ENCODE results near the gene AATK. TPM values are rescaled to one million over a fixed set of nuclear protein-coding genes. Genes with fewer than 3 reads are reported as not detected.

The AATK gene
- total and polyA plus RNA-seq, 2 of the 13 experiments (the other 11 are each of a cell fraction or from before 2014, with no cell fraction given), result 2.9 to 8.4 TPM

DNA sequence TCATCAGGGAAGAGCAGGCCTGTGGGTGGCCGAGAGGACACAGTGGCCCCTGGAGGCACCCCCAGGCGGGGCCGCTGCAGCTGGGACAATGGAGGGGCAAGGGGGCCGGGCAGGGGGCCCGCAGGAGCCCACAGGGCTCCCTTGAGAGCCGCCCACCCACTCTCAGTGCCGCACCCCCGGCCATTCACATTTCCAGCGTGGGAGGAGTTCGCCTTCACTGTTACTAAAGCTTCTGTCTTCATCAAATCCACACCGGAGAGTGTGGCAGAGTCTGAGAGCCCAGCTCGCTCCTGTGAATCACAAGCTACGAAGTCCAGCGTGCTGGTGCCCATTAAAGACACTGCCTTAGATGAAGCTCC is 21.6 kb downstream of the AATK start:
- ATAC-seq, result no peak
- Histone ChIP-seq H2AFZ (ENCODE audit: low read length) (no peak overlapping the region), H3K27ac (ENCODE audit: extremely low read length, insufficient read depth, low read length) (no peak overlapping the region), H3K27me3 (ENCODE audit: control insufficient read depth in 1 of 2, insufficient read depth in 2 of 2, low read length in 2 of 2) (no peaks in the 10 kb centered on the region), H3K4me2 (ENCODE audit: low read depth, low read length) (no peak overlapping the region), H3K79me2 (ENCODE audit: insufficient read depth, low read length) (no peaks in the 10 kb centered on the region), H3K4me3 (replicated peaks in 1 of 3; ENCODE audit: insufficient read depth in 1 of 3, low read depth in 2 of 3, low read length in 3 of 3) (no peak overlapping the region; a peak in 1 of 6 replicates), H3K9ac (ENCODE audit: insufficient read depth, low read depth, low read length) (no peak overlapping the region), H3K36me3 (replicated peaks in 1 of 2; ENCODE audit: control insufficient read depth in 1 of 2, insufficient read depth in 2 of 2, low read length in 2 of 2) (no peaks in the 10 kb centered on the region), H3K9me3 (ENCODE audit: low read length) (no peaks in the 10 kb centered on the region), H4K20me1 (ENCODE audit: insufficient read depth, low read length) (no peaks in the 10 kb centered on the region), H3K4me1 (ENCODE audit: insufficient read depth, low read length) (peaks cover 31% of the 10 kb centered on the region)
- in situ Hi-C loops (cut with HindIII; ENCODE audit: extremely low pct_ligation_motif_present, low pct_unique_long_range_greater_than_20kb), result loop anchor here (5.0 kb wide), 2 partner anchors 48 to 83 kb away; no protein-coding TSS in a partner anchor
- CTCF ChIA-PET (ENCODE audit: low intra/inter-chr PET ratio, low total read pairs), result interaction anchor here (1.7 to 2.1 kb wide), 2 partner anchors 45 to 97 kb away, joined by 5 to 6 read pairs; no protein-coding TSS in a partner anchor
- no peak for TF ChIP-seq MAFK (conservative IDR thresholded peaks at IDR 0.05 in 1 of 2, IDR thresholded peaks at IDR 0.05 in 1 of 2; ENCODE audit: low read length in 2 of 2)
- TF ChIP-seq ETV6 (CRISPR knock-in tag; conservative IDR thresholded peaks at IDR 0.05), result no peak
- no peak for TF ChIP-seq FOXA3 (CRISPR knock-in tag; IDR thresholded peaks at IDR 0.05)
- TF ChIP-seq ZNF34 (CRISPR knock-in tag; IDR thresholded peaks at IDR 0.05; ENCODE audit: borderline replicate concordance), result no peak
- no peak for TF ChIP-seq CREBL2 (CRISPR knock-in tag; IDR thresholded peaks at IDR 0.05; ENCODE audit: borderline replicate concordance)
- no peak for TF ChIP-seq ARNTL (CRISPR knock-in tag; IDR thresholded peaks at IDR 0.05)
- TF ChIP-seq TEF (CRISPR knock-in tag; IDR thresholded peaks at IDR 0.05), result no peak
- no peak for DNase-seq (ENCODE audit: low spot score)
- POLR2A ChIA-PET, result interaction anchor here (1.4 kb wide), 1 partner anchor 79 kb away, joined by 4 read pairs; the partner anchor contains the start of gene CEP131
- intact Hi-C loops (cut with micrococcal nuclease; ENCODE audit: unreplicated experiment), result loop anchor here (5.0 kb wide), 2 partner anchors 58 to 78 kb away; partner anchors contain the start of gene CEP131
- no peak for FAIRE-seq
- no TSS peak for BruUV-seq (replicated peaks)
- 75% methylated on average over 14 of the region's 14 CpGs for WGBS (ENCODE audit: low lambda C conversion rate)

All from HepG2 (cell line).